ENCODE results near the gene ELL.
"Not testable (repeated sequence)": the region's sequence is repeated elsewhere in the genome, so short reads cannot be mapped to it uniquely, and the experiment has no call there.

The ELL gene

DNA sequence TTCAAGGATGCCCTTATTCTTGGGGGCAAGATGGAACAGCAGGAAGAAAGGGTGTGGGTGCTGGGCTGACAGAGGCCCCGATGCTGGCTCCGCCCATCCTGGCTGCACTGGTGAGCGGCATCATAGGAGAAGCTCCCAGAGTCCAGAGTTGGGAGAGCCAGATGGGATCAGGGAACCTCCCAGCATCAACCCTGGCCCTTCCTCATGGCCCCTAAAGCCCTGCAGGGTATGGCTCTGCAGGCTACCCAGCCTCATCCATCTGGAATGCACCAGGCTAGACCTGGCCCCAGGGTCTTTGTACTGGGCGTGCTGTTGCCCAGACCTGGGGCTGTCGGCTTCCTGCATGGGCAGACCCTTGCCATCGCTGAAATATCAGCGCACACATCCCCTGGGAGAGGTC, 7.9 kb upstream of the ELL start:
- DNase-seq = no peak

DNA sequence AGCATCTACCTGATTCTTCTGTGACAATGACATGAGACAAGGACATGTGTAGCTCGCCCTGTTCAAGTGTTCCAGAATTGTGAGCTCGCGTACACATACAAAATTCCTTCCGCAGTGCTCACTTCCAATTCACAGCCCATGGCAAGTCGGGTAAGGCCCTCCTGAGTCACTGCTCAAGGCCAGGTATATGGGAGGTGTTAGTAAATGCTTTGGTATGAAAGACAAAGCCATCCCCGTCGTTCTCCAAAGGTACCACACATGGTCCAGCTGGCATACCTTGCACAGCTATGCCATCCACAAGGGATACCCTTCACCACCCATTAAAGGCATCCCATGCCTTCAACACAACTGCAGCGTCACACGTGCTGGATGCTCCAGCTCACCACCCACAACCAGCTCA, 4.4 kb upstream of the ELL start:
- DNase-seq = no peak

DNA sequence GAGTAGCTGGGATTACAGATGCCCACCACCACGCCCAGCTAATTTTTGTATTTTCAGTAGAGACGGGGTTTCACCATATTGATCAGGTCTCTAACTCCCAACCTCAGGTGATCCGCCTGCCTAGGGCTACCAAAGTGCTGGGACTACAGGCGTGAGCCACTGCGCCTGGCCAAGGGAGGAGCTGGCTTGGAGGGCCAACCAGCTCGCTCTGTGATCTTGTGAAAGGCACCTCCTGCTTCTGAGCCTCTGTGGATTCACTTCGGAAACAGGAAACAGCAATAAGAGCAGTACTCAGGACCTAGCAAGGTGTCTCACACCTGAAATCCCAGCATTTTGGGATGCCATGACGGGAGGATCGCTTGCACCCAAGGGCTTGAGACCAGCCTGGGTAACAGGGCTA, 2.0 kb upstream of the ELL start:
- no peak for DNase-seq

DNA sequence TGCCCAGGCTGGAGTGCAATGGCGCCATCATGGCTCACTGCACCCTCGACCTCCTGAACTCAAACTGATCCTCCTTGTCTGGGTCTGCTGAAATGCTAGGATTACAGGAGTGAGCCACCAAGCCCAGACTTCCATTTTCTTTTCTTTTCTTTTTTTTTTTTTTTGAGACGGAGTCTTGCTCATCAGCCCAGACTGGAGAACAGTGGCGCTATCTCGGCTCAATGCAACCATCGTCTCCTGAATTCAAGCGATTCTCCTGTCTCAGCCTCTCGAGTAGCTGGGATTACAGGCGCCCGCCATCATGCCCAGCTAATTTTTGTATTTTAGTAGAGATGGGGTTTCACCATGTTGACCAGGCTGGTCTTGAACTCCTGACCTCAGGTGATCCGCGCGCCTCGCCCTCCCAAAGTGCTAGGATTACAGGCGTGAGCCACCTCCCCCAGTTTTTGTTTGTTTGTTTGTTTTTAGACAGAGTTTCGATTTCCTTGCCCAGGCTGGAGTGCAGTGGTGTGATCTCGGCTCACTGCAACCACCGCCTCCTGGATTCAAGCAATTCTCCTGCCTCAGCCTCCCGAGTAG, 1.1 kb upstream of the ELL start:
- not testable (repeated sequence) for DNase-seq

DNA sequence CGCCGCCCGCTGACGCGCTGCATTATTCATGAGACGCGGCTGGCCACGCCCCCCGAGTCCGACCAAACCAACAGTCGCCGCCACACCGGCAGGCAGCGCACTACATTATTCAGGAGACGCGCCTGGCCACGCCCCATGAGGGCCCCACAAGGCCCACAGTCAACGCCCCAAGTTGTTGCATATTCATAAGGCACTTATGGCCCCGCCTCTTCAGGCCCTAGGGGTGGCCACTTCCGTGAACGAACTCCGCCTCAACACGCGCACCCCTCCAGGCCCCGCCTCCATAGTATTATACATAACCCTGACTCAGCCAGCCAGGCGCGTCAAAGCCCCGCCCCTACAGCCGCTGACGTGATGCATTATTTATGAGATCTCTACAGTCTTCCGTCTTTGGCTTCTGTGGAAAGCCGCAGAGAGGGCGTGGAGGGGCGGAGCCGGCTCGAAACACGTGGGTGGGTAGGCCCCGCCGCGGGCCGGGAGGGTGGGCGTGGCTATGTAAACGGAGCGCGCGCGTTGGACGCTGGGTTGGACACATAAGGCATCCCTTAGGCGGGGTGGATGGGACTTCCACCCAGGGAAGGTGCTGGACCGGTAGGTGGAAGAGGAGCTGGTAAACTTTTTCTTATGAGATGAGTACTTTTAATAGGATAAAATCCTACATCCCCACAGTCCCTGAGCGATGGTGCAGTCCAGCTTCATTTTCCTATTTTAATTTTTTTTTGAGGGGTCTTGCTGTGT, 423 bp upstream of the ELL start:
- DNase-seq = peak; percentile 100

DNA sequence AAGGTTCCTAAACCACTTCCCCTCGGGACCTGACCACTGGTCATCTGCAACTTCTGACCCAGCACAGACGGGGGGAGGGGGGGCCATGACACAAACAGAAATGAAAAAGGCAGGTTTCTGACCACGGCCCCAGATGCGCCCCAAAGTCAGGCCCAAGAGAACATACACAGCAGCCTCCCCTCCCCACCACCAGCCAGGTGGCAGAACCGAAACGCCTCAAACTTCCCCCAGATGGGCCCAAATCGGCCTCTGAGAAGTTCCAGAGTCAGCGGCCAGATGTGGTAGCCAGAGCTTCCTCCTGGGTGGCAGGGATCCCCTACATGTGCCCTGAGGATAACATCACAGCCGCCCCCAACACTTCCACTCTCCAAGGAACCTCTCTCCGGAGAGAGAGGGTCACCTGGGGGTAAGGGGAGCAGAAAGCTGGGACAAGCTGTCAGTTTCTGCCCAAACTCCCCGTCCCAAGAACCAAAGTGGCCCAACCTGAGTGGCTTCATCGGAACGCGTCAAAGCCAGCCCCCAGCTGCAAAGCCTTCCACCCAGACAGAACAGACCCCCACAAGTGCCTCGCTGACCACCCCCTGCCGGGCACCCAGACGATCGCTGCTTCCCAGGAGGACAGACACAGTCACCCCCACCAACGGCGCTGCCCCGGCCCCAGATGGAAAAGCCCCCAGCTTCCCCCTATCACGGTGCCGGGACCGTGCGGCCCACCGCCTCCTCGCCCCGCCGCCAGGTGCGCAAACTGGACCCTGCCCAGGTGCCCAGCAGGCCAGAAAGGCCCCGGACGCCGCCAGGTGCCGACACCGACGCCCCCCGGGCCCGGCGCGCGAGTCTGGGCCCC, 800 bp downstream of the ELL start:
- peak in 1 of 2 experiments; percentile 29 for DNase-seq

DNA sequence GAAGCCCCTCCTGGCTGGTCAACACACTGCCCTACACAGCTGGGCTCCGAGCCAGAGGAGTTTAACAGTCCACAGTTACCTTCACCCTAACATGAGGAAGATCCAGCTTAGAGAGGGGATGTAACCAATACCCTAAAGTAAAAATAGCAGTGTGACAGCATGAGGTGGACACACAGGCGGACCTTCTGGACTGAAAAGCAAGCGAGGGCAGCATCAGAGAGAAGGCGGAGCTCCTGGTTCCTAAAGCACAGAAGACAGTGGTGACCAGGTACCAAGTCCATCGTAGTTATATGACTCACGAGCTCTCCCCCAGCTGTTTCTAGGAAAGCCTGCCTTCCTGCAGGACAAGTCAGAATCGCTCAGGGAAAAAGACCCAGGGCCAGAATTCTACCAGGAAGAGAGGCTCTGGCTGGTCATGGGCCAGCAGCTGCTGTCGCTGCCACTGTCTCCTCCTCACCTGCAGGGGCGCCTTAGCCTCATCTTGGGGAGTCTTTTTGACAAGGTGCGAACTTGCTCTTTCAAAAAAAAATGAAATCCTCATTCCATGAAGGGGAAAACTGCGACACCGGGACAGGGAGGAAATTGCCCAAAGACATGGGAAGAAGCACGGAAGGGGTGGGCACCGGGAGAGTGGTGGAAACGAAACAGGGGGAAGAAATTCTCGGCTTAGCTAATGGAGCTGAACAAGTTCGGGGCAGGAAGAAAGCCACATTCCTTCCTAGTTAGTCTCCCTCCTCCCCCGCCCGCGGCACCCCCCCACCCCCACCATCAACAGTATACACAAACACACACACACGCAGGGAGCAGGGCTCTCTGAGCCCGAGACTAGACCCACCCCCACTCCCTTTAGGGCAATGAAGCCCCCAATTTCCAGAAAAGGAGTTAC, 1.7 kb downstream of the ELL start:
- DNase-seq = peak; percentile 54 to 69

DNA sequence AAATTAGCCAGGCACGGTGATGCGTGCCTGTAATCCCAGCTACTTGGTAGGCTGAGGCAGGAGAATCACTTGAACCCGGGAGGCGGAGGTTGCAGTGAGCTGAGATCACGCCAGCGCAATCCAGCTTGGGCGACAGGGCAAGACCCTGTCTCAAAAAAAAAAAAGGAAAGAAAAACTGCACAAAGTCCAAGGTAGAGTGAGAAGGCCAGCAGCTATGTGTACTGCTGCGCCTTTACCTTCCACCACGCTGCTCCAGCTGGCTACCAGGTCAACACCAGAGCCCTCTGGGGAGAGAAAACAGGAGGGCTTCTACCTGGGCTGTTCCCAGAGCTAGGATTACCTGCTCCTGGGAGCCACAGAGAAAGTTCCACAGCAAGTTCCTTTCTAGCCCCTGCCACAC, 3.2 kb downstream of the ELL start:
- DNase-seq = no peak

DNA sequence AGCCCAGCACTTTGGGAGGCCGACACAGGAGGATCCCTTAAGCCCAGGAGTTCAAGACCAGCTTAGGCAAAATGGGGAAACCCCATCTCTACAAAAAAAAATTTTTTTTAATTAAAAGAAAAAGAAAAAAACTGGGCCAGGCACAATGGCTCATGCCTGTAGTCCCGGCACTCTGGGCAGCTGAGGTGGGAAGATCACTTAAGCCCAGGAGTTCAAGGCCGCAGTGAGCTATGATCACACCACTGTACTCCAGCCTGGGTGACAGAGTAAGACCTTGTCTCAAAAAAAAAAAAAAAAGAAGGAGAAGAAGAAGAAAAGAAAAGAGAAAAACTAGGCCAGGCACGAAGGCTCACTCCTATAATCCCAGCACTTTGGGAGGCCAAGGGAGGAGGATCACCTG, 4.3 kb downstream of the ELL start:
- no peak for DNase-seq

DNA sequence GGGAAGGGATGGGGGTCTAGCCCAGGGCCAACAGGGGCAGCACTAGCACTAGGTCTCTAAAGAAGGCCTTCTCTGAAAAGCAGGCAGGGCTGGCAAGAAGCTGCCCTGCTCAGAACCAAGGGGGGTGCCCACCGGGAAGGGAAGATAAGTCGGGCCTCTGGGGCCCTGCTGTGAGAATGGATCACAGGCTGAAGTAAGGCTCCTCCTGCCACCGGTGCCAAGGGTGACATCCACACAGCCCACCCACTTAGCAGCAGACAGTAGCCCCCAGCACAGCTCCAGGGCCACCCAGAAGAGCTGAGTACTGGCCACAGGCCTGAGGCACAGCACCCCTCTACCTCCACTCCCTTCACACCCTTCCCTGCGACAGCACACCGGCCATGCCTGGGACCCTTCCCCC, 5.9 kb downstream of the ELL start:
- DNase-seq = no peak

DNA sequence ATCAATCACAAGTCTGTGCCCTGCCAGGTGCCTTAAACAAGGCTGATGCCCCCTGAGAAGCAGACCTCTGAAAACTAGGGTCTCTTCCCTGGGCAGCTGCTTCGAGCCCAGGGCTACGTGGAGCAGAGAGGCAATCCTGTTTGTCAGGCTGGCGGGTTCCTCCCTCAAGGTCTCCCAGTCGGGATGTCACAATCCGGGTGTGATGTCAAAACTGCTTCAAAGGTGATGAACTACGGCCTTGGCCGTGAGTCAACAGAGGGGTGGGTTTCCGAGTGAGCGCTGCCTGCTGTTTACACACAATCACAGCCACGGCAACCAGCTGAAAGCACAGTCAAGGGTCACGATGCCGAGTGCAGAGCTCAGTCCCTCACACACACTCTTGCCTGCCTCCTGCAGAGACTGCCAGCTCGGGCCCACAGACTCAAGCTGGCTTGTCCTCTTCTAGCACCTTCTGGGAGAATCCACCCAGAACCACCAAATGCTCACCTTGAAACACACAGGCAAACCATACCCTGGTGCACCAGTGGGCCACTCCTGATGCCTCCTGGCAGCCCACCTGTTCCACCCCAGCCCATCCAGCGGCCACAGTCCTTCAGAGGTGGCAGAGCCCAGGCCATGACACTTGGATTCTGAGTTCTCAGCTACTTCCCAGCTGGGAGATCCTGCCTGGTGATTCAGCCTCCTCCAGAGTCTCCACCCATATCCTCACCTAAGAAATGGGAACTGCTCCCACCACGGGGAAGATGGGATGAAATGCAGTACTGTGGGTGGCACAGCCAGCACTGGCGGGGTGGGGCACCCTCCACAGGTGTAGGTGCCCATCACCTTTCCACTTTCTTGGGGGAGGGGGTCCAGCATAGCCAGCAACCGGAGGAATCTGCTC, 6.8 kb downstream of the ELL start:
- DNase-seq = no peak

DNA sequence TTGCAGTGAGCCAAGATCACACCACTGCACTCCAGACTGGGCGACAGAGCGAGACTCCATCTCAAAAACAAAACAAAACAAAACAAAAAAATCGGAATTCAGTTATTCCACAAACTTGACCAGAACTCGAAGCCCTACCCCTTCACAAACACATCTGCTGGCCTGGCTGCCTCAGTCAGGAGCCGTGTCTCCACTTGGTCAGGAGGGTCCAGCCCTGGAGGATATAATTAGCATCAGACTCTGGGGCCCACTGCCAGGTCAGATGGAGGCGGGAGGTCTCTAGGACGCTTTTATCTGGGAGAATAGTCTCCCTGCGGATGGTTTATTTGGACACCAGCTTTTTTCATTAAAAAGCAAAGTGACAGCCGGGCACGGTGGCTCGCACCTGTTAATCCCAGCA, 8.0 kb downstream of the ELL start:
- DNase-seq = no peak

DNA sequence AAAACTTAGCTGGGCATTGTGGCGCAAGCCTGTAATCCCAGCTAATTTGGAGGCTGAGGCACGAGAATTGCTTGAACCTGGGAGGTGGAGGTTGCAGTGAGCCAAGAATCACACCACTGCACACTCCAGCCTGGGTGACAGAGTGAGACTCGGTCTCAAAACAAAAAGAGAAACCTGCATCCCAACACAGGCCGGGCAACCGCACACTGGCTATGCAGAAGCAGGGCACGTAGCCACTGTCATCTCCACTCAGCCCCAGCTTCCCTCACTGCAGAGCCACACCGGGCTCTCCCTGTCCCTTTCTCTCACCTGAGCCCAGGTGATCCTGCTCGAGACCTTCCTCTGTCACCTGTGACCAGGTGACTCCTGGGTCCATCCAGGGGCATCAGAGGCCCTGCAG, 11.7 kb downstream of the ELL start:
- DNase-seq = no peak

DNA sequence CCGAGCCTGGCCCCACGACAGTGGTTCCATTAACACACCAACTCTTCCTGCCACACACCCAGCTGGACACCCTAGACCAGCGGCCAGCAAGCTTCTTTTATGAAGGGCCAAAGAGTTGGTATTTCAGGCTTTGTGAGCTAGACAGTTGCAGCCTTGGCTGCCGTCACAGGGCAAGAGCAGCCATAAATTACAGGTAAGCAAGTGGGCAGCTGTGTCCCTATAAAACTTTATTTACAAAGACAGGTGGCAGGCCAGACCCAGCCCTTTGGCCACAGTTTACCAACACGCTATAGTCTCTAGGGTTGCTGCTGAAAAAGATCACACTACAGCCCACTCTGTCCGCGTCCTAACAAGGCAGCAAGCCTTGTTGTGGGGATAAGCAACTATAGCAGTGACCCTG, 13.3 kb downstream of the ELL start:
- no peak for DNase-seq

DNA sequence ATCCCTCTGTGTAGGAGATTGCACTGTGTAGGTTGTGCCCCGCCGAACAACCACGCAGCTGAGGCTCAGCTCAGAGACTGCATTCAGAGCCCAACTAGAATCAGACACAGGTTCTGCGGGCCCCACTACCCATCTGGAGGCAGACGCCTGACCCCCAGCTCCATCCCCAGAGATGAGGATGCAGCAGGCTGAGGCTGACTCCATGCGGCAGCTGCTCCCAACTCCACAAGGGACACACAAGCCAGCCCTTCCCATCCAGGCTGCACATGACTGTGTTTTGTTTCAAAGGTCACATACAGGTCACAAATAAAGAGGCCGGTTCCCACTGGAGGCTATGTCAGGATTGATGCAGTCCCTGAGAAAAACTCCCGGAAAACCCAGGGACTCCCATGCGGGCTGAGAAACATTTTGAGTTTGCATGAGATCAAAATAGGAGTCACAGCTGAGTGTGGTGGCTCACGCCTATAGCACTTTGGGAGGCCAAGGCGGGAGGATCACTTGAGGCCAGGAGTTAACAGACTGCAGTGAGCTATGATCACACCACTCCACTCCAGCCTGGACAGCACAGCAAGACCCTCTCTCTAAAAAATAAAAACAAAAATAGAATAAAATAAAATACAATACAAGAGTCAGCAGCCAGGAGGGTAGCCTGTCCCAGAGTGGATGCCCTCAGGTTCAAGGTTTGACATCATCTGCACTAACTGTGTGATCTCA, 14.0 kb downstream of the ELL start:
- no peak for DNase-seq

DNA sequence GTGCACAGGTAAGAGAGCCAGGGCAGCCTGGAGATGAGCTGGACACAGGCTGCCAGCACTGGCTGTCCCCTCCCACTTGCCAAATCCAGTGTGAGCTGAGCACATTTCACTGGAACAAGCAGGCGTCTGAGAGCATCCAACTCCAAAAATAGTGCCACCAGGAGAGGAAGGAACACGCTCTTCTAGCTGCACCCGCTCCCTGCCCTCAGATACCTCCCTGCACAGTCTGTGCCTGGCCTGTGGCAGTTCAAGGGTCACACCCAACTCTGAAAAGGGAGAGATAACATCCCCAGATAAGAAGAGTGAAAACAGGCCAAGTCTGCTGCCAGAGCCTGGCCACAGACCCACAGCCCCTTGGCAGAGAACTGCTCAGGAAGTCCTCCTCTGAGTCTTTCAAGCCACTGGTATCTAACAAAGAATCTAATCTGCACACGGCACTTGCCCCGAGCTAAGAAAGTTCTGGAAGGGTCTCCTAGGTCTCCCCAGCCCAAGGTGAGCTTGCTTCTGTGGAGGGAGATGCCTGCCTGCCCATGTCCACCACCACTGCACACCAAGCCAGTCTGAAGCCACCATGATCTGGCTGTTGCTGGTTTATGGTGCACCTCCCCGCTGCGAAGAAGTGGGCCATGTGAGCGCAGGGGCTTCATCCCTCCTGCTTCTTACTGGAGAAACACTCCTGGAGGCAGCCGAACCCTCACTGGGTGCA, 14.7 kb downstream of the ELL start:
- no peak for DNase-seq

DNA sequence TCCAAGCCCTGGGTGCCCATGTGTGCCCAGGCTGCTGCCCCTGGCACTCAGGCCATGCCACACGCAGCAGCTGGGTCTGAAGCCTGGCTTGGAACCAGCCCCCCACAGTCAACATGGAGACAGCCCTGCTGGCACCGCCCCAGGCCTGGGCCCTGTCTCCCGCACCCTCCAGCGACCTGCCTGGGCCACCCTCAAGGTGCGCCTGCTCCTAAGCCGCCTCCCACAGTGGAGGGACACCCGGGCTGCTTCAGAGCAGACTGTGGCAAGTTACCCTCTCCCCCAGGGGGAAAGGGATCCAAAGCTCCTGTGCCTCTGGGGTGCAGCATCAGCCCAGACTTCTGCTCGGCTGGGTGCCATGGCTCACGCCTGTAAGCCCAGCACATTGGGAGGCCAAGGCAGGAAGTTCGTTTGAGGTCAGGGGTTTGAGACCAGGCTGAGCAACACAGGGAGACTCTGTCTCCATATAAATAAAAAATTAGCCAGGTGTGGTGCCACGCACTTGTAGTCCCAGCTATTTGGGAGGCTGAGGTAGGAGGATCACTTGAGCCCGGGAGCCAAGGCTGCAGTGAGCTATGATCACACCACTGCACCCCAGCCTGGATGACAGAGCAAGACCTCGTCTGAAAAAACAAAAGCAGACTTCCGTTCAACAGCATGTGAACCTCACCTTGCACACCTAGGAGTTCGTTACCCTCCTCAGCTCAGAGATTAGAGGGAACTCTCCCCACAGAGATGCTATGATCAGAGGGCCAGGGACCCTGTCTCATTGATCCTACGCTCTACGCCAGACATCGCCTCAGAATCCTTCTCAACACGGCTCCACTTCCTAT, 15.6 kb downstream of the ELL start:
- DNase-seq = no peak

DNA sequence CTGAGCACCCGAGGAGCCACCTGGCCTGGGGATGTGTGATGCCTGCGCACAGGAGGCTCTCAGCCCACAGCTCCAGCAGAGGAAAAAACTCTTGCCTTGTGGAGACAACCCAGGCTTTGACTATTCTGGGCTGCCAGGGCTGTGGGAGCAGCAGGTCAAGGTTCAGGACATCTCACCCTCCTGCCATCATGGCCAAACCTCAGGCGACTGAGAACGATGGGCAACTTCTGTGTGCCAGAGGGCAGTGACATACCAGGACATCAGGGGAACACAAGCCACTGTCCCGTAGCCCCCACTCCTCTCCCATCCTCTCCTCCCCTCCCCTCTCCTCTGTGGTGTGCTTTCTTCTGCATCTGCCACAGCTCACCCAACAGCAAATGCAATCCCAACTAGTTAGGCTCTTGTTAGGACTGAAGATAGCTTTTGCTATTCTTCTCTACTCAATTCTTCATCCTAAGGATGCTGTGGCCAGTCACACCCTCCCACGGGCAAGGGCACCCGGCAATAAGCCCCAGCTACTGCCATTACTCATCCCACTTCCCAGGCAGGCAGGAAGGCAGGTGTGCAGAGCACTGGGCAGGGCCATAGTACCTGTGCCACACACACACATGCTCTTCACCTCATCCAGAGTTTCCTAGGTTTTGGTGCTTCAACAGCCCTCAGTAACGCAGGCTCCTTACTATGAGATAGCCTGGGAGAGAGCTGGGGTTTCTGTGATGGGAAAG, 16.8 kb downstream of the ELL start:
- peak in 1 of 2 experiments; percentile 45 for DNase-seq
